GM13977 (cell line): ENCODE data around the gene CNNM3.

ENCODE experiments used
- DNase-seq: peaks from one replicate; pipeline ENCODE4 v3.0.0; 2012; ENCODE audit warnings: low spot score
- CTCF ChIP-seq: IDR thresholded peaks from 2 replicates; pipeline ENCODE4 v1.5.1; 2012; ENCODE audit warnings: mild to moderate bottlenecking, control low read depth; ENCODE audit not compliant: insufficient read depth; ENCODE audit errors: extremely low read depth, missing control alignments
- in situ Hi-C: fragments of 300-500 bp; cut with MboI; formaldehyde crosslinking; loops from one replicate; pipeline ENCODE4 v1.12.0; 2022; ENCODE audit warnings: low sequenced_read_pairs, low pct_unique_long_range_greater_than_20kb, mixed read lengths, inconsistent platforms; ENCODE audit not compliant: unreplicated experiment

The CNNM3 gene

GRCh38 chr2:96809951-96810782, 5.9 kb upstream of the CNNM3 start:
- TF ChIP-seq CTCF = no peak
- in situ Hi-C loops = no loop called here
- no peak for DNase-seq

GRCh38 chr2:96810783-96811192, 5.3 kb upstream of the CNNM3 start:
- in situ Hi-C loops = no loop called here
- no peak for TF ChIP-seq CTCF
- DNase-seq = no peak

GRCh38 chr2:96811917-96812316, 4.2 kb upstream of the CNNM3 start:
- TF ChIP-seq CTCF = no peak
- in situ Hi-C loops = no loop called here
- no peak for DNase-seq

GRCh38 chr2:96813656-96814055, 2.4 kb upstream of the CNNM3 start:
- TF ChIP-seq CTCF = no peak
- in situ Hi-C loops = no loop called here
- DNase-seq = no peak

- no peak for TF ChIP-seq CTCF
- peak; percentile 66 for DNase-seq
- in situ Hi-C loops = no loop called here
Measured at GRCh38 chr2:96815326-96816126, 542 bp upstream of the CNNM3 start.

- TF ChIP-seq CTCF = no peak
- in situ Hi-C loops = no loop called here
- no peak for DNase-seq
Measured at GRCh38 chr2:96816836-96817702, 1.0 kb downstream of the CNNM3 start.
